Lower leg skin (tissue), 3 donors: ENCODE data around the gene SH2D4B.

Experiments
- POLR2A ChIP-seq, 2 donors: fragments of 450-650 bp; IDR thresholded peaks; one replicate each; pipeline ENCODE4 v1.6.1; 2016 to 2017; ENCODE audit warnings: antibody characterized with exemption in 2 of 2, mild to moderate bottlenecking in 1 of 2, moderate library complexity in 1 of 2
- TF ChIP-seq, protein P1 (sequence below), 3 donors: fragments of 450-650 bp; IDR thresholded peaks; one replicate each; pipeline ENCODE4 v1.5.1; 2016; ENCODE audit warnings: antibody characterized with exemption in 3 of 3, mild to moderate bottlenecking in 3 of 3, moderate library complexity in 2 of 3

DNA sequence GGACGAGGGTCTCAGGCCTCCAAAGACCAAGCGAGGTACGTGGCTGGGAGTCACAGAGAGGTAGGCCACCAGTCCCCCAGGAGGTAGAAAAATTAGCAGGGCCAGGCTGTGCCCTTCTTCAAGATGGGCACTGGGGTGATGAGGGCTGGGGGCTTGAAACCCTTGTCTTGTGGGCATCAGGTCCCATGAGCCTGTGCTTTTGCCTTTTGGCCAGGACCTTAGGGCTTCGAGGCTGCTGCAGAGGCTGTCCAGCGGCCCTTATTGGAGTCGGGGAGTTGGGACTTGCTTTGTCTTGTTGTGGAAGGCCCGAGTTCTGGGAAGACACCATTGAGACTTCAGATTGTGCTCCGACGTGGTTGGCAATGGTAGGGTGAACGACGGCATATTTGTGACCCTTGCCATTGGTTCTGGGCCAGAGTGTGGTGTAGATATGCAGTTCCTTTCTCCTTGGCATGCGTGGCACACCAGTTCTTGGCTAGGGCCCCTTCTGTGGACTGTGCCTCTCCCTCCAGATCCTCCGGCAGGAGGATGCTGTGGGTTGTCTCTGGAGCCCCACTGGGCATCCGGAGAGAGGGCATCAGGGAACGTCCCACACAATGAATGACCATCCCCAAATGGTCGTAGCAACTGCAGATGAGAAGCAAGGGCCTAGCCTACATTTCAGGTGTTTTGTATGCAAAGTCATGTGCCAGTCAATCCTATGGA, 931 bp downstream of the SH2D4B start:
- TF ChIP-seq, protein P1, sequence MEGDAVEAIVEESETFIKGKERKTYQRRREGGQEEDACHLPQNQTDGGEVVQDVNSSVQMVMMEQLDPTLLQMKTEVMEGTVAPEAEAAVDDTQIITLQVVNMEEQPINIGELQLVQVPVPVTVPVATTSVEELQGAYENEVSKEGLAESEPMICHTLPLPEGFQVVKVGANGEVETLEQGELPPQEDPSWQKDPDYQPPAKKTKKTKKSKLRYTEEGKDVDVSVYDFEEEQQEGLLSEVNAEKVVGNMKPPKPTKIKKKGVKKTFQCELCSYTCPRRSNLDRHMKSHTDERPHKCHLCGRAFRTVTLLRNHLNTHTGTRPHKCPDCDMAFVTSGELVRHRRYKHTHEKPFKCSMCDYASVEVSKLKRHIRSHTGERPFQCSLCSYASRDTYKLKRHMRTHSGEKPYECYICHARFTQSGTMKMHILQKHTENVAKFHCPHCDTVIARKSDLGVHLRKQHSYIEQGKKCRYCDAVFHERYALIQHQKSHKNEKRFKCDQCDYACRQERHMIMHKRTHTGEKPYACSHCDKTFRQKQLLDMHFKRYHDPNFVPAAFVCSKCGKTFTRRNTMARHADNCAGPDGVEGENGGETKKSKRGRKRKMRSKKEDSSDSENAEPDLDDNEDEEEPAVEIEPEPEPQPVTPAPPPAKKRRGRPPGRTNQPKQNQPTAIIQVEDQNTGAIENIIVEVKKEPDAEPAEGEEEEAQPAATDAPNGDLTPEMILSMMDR (IDR thresholded peaks at IDR 0.05), result no peak
- TF ChIP-seq POLR2A (IDR thresholded peaks at IDR 0.05), result no peak
